T-helper 1 cell treated with Interleukin-12 subunit alpha and Interleukin-12 subunit beta and Interleukin-4 antibody, amounts not matched to agents 30 μg/mL and 1 μg/mL, for 36 hours (primary cell): ENCODE results near the gene B4GALNT1.

Experiments used
- H3K27ac Mint-ChIP-seq: one replicate; pipeline ENCODE4 v1.8.0; 2021; ENCODE audit warnings: mild to moderate bottlenecking, mixed read lengths
- H3K27me3 Mint-ChIP-seq: one replicate; pipeline ENCODE4 v1.8.0; 2021; ENCODE audit warnings: low read depth, mixed read lengths
- H3K36me3 Mint-ChIP-seq: one replicate; pipeline ENCODE4 v1.8.0; 2021; ENCODE audit warnings: low read depth, mixed read lengths
- H3K4me1 Mint-ChIP-seq: one replicate; pipeline ENCODE4 v1.8.0; 2021; ENCODE audit warnings: low read depth, mixed read lengths
- H3K4me3 Mint-ChIP-seq: one replicate; pipeline ENCODE4 v1.8.0; 2021; ENCODE audit warnings: mild to moderate bottlenecking, moderate library complexity, mixed read lengths
- H3K9me3 Mint-ChIP-seq: one replicate; pipeline ENCODE4 v1.8.0; 2021; ENCODE audit warnings: mixed read lengths

Gene B4GALNT1

GRCh38 chr12:57627501-57628279, 5.3 kb downstream of the B4GALNT1 start:
- Mint-ChIP-seq H3K4me1 (peaks cover 5% of the 10 kb centered on the region), H3K27me3 (peaks cover 91% of the 10 kb centered on the region), H3K36me3 (no peaks in the 10 kb centered on the region), H3K4me3 (no peak overlapping the region), H3K27ac (no peak overlapping the region), H3K9me3 (no peaks in the 10 kb centered on the region)

DNA sequence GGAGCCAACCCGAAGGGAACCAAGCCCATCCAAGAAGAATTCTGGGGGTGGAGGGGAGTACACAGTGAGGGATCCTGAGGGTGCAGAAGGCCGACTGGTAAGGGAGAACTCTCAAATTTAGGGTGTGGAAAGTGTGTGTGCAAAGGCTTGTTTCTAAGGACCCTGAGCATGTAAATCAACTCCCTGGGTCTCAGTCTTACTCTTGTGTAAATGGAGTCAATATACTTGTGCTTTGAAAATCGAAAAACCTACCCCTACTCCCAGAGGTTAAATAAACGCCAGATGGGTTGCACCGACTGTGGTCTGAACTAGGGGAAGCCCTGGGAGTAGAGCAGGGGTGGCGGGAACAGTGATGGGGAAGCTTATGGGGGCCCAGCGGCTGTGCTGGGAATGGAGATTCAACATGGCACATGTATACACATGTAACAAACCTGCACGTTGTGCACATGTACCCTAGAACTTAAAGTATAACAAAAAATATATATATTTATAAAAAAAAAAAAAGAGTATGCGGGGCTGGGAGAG, 6.0 kb downstream of the B4GALNT1 start:
- Mint-ChIP-seq H3K27me3 (peaks cover 94% of the 10 kb centered on the region), H3K4me3 (no peak overlapping the region), H3K36me3 (peaks cover 1% of the 10 kb centered on the region), H3K27ac (no peak overlapping the region), H3K4me1 (peaks cover 6% of the 10 kb centered on the region), H3K9me3 (no peaks in the 10 kb centered on the region)

DNA sequence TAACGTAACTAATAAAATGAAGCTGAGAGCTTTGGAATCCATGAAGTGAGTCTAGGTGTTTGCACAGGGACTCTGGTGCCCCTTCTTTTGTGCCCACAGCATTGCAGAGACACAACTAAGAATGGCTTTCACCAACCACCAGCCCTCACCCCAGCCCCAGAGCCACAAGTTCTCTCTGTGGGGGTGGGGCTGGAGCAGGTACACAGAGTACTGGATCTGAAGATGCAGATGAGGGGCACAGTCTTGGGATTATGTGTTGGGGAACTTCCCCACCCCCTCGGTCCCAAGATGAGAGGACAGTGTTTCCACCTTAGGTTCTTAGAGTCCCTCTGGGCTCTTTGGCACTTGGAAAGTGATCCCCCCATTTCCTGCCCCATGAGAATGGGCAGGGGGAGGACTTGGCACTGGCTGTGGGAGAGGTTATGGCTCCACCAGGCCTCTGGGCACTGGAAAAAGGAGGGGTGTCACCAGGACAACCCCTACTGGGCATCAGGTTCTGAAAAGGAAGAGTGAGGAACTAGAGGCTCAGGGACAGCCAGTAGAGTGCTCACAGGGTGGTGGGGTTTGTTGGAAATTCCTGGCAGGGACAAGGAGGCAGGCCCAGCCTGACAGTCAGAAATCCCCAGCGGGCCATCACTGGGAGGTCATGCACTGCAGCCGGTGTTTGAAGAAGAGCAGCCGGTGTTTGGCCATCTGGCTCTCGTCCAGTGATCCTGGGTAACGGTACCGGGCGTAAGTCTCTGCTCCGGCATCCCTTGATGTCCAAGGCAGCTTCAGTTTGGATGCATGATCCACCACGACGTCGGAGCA, 6.7 kb downstream of the B4GALNT1 start:
- peaks cover 1% of the 10 kb centered on the region for H3K36me3 Mint-ChIP-seq
- H3K4me3 Mint-ChIP-seq: no peak overlapping the region
- H3K27me3 Mint-ChIP-seq: peaks cover 94% of the 10 kb centered on the region
- no peak overlapping the region for H3K27ac Mint-ChIP-seq
- no peaks in the 10 kb centered on the region for H3K9me3 Mint-ChIP-seq
- peaks cover 11% of the 10 kb centered on the region for H3K4me1 Mint-ChIP-seq

- Mint-ChIP-seq H3K4me1 (peaks cover 18% of the 10 kb centered on the region), H3K4me3 (no peak overlapping the region), H3K36me3 (peaks cover 1% of the 10 kb centered on the region), H3K9me3 (no peaks in the 10 kb centered on the region), H3K27ac (no peak overlapping the region), H3K27me3 (peaks cover 94% of the 10 kb centered on the region)
These were observed 7.6 kb downstream of the B4GALNT1 start for GRCh38 chr12:57625261-57626032.

DNA sequence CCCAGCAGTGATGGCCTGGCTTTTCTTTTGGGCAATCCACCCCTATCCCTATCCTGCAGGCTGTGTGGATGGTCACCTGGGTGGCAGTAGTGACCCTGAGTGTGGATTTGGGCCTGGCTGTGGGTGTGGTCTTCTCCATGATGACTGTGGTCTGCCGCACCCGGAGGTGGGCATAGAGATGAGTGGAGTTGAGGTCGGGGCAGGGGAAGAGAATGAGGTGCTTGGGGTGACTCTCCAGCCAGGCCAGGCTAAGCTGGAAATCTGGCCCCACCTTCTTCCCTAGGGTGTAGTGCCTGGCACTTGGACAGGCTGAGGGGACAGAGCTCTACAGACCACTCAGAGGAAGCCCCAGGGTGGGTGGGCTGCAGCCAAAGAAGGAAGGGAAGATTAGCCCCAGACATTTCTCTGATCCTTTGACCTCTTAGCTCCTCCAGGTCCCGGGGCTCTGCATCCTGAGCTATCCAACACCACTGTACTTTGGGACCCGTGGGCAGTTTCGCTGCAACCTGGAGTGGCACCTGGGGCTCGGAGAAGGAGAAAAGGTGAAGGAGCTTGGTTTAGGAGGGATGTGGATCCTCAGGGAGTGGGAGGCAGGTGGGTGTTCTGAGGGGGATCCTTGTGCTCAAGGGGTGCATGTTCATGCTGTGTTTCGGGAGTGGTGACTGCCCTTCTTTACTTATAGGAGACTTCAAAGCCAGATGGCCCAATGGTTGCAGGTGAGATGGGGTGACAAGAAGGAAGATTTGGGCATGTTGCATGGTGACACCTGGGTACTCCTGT, 8.4 kb downstream of the B4GALNT1 start:
- Mint-ChIP-seq H3K27me3 (peaks cover 94% of the 10 kb centered on the region), H3K4me1 (peaks cover 18% of the 10 kb centered on the region), H3K4me3 (no peak overlapping the region), H3K36me3 (peaks cover 1% of the 10 kb centered on the region), H3K9me3 (no peaks in the 10 kb centered on the region), H3K27ac (no peak overlapping the region)

- Mint-ChIP-seq H3K9me3 (no peaks in the 10 kb centered on the region), H3K27ac (no peak overlapping the region), H3K36me3 (peaks cover 1% of the 10 kb centered on the region), H3K4me3 (no peak overlapping the region), H3K27me3 (peaks cover 93% of the 10 kb centered on the region), H3K4me1 (peaks cover 21% of the 10 kb centered on the region)
These were observed 9.1 kb downstream of the B4GALNT1 start for GRCh38 chr12:57623811-57624390.

- Mint-ChIP-seq H3K27ac (no peak overlapping the region), H3K36me3 (peaks cover 1% of the 10 kb centered on the region), H3K4me3 (no peak overlapping the region), H3K4me1 (peaks cover 21% of the 10 kb centered on the region), H3K27me3 (peaks cover 93% of the 10 kb centered on the region), H3K9me3 (no peaks in the 10 kb centered on the region)
These were observed 9.6 kb downstream of the B4GALNT1 start for GRCh38 chr12:57623385-57623784.

DNA sequence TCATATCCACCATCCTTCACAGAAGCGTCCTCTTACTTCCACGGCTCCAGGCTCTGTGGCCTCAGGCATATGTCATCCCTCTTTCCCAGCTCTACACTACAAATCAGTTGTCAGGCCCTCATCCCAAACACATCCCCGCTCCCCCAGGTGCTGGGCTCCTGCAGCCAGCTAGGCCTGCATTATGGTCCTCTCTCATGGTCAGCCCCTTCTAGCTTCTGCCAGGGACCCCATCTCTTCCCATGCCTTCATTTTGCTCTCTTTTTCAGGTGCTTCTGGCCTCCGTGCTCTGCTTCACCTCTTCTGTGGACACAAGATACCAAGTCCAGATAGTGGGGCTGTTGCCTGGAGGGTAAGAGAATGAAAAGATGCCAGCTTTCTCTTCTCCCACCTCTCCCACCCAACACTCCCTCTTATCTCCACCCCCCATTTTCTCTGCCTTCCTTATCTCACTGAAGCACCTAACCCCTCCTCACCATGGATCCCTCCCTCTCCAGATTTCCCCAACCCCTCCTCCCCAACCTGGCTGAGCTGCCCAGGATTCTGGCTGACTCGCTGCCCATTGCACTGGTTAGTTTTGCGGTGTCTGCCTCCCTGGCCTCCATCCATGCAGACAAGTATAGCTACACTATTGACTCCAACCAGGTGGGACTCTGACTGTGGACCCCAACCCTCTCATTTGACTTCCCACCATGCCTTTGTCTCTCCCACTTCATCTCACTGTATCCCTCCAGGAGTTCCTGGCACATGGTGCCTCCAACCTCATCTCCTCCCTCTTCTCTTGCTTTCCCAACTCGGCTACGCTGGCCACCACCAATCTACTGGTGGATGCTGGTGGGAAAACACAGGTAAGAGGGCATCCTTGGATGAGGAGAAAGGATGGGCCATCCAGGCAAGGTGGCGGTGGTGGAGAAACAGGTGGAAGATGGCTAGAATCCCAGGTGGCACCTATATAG, 10.4 kb downstream of the B4GALNT1 start:
- Mint-ChIP-seq H3K4me1 (peaks cover 18% of the 10 kb centered on the region), H3K9me3 (no peaks in the 10 kb centered on the region), H3K27ac (no peak overlapping the region)

DNA sequence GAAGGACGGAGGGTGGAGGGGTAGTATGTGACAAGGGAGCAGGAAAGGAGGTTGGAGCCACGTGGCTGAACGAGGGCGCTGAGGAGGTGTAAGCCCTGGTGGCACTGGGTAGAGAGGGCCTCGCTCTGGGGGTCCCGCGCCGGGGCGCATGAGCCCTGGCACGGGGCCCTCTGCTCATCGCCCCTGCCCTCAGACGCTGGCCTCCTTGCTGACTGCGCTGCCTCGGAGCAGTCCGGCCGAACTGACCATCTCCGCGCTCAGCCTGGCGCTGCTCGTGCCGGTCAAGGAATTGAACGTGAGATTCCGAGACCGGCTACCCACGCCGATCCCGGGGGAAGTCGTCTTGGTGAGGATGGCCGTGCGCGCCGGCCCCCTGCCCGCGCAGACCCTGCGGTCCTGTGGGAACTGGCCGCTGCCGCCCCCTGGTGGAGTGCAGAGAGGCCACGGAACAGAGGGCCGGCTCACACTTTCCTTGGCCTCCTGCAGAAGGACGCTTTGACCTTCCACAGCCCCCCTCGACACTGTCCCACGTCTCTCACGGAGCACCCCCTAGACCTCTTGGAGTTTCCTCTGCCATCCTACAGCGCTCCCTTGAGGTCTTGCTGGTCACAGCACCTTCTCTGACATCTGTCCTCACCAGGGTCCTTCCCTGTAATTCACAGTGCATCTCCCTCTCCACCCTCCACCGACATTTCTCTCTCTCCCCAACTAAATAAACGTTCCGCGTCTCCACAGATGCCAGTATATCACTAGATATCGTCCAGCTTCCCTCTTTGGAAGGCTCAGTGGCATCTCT, 11.3 kb downstream of the B4GALNT1 start:
- no peak overlapping the region for H3K27ac Mint-ChIP-seq
- H3K36me3 Mint-ChIP-seq: peaks cover 1% of the 10 kb centered on the region
- peaks cover 98% of the 10 kb centered on the region for H3K27me3 Mint-ChIP-seq
- H3K4me3 Mint-ChIP-seq: peak overlapping the region; percentile 78
- no peaks in the 10 kb centered on the region for H3K9me3 Mint-ChIP-seq
- peaks cover 18% of the 10 kb centered on the region for H3K4me1 Mint-ChIP-seq

More for the DNA sequence above, 10.4 kb downstream of the B4GALNT1 start:
- Mint-ChIP-seq H3K4me3 (peak overlapping the region; percentile 78), H3K36me3 (peaks cover 1% of the 10 kb centered on the region), H3K27me3 (peaks cover 95% of the 10 kb centered on the region)

- Mint-ChIP-seq H3K4me3 (peak overlapping the region; percentile 78), H3K27me3 (peaks cover 97% of the 10 kb centered on the region), H3K9me3 (no peaks in the 10 kb centered on the region), H3K4me1 (peaks cover 18% of the 10 kb centered on the region), H3K36me3 (peaks cover 1% of the 10 kb centered on the region), H3K27ac (no peak overlapping the region)
These were observed 12.0 kb downstream of the B4GALNT1 start for GRCh38 chr12:57620936-57621496.

DNA sequence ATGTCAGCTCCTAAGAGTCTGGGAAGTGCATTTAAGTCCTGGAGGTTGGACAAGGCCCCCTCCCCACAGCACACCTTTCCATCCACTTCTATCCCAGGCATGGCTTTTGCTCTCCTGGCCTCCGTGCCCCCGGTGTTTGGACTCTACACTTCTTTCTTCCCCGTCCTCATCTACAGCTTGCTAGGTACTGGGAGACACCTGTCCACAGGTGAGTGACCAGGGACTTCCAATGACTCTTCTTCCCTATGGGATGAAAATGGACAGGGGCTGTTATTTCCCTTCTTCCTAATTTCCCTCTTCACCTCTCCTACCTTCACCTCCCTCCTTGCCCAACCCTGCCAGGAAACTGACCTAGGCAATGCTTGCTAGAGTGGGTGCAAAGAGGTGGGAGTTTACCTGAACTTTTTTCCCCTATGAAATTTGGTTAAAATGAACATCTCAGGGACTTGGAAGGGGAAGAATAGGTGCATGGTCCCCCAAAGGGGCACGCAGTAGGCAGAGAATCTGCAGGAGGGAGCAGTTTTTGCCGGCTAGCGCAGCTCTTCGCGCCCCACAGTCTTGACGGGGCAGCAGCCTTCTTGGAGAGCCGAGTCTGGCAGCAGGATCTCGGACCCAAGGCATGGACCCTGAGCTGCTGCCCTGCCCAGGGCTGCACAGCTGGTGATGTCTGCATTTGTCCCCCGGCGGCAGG, 12.6 kb downstream of the B4GALNT1 start:
- H3K9me3 Mint-ChIP-seq: no peaks in the 10 kb centered on the region
- no peak overlapping the region for H3K27ac Mint-ChIP-seq
- peak overlapping the region; percentile 78 for H3K4me3 Mint-ChIP-seq

More for the DNA sequence above, 12.6 kb downstream of the B4GALNT1 start:
- peaks cover 18% of the 10 kb centered on the region for H3K4me1 Mint-ChIP-seq
- peaks cover 97% of the 10 kb centered on the region for H3K27me3 Mint-ChIP-seq
- H3K36me3 Mint-ChIP-seq: peaks cover 1% of the 10 kb centered on the region
